ENCODE measurements around the gene ZNF280D.

GRCh38 chr15:56735589-56735988, 2.3 kb upstream of the ZNF280D start:
- TF ChIP-seq CTCF (IDR thresholded peaks at IDR 0.05; ENCODE audit: low read depth, low read length) (no peak), POLR2A (IDR thresholded peaks at IDR 0.05; ENCODE audit: extremely low read depth, insufficient read length) (no peak)

Data from NB4 (cell line).